C4-2B (cell line): ENCODE results near the gene IQGAP3.

Experiments
- CTCF ChIP-seq: fragments of 450-650 bp; conservative IDR thresholded peaks from 2 replicates; pipeline ENCODE4 v1.5.1; 2017; ENCODE audit warnings: mild to moderate bottlenecking
- ZFX ChIP-seq: fragments of 450-650 bp; IDR thresholded peaks from 2 replicates; pipeline ENCODE4 v1.6.1; 2017

DNA sequence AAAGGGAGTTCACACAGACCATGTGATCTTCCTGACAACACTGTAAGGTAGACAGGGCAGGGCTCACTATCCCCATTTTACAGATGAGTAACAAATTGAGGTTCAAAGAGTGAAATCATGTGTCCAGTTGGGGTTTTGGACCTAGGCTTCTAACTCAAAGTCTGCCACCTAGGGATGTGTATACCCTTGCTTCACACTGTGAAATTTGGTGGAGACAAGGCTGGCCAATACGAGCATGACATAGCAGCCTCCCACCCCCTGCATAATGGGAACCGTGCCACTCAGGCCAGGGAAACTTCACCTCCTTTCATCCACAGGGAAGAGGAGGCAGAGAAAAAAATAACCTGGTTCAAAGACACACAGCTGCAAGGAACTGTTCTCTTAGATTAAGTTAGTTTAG is 6.8 kb downstream of the IQGAP3 start:
- TF ChIP-seq CTCF (no peak), ZFX (no peak)
